PFSK-1 (cell line): ENCODE data around the gene PPP5C.

Experiments
- POLR2AphosphoS5 ChIP-seq: IDR thresholded peaks from 2 replicates; pipeline ENCODE4 v1.6.1; 2012; ENCODE audit warnings: low read depth, mild to moderate bottlenecking, control low read depth, low read length, moderate library complexity
- TAF1 ChIP-seq: IDR thresholded peaks from 2 replicates; pipeline ENCODE4 v1.6.1; 2012; ENCODE audit warnings: low read length, control low read depth, borderline replicate concordance; ENCODE audit not compliant: insufficient read depth

DNA sequence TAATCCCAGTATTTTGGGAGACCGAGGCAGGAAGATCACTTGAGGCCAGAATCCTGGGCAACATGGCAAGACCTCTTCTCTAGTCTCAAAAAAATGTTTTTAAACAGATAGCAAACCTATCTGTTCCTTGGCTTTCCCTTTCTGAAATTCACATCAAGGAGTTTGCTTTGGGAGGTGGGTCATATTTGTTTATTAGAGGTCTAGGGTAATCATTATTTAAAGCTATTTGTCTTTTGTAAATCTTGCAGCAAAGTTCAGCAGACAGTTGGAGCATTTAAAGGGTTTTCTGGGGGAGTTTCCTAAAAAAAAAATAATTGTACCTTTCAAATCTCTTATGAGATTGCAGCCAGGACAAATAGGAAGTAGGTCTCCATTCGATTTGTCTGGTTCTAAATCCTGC is 17.5 kb downstream of the PPP5C start:
- no peak for TF ChIP-seq POLR2AphosphoS5
- TF ChIP-seq TAF1, result no peak
